Left cardiac atrium (tissue), 4 donors: ENCODE results near the gene MROH2A. TPM values are rescaled to one million over a fixed set of nuclear protein-coding genes. Genes with fewer than 3 reads are reported as not detected.

Experiments
- ATAC-seq, 2 donors: fragments of 200-7000 bp; cut with Tn5 transposase; one replicate each; pipeline ENCODE4 v1.9.1; 2020; ENCODE audit warnings: mild to moderate bottlenecking in 2 of 2, moderate library complexity in 2 of 2
- DNase-seq: peaks from one replicate; pipeline ENCODE4 v3.0.0-alpha.2; 2020
- intact Hi-C, 2 donors: fragments of 100-400 bp; cut with DNase I; formaldehyde crosslinking; loops; one replicate each; pipeline versions ENCODE4 v1.14.1 to v1.15.1; 2022 to 2023
- total RNA-seq, 2 donors: library from RNA; stranded (reverse); fragmentation: NEBNext Ultra II Directional; extraction: Animal tissue kit (Norgen Biotek cat#: 25700); gene quantifications; one replicate each; pipeline ENCODE4 v1.2.1, GENCODE V29; 2021
- donor health status: DM: no; HTN: yes; CAD: no.
- donor health status: DM: no; HTN: yes; CAD: no; lungs with severe emphysema.
- donor health status: DM: yes; HTN: yes; CAD: no.
- donor health status: Dilated cardiomyopathy.

MROH2A gene
- total RNA-seq, 2 donors from 2014 or later: not detected

DNA sequence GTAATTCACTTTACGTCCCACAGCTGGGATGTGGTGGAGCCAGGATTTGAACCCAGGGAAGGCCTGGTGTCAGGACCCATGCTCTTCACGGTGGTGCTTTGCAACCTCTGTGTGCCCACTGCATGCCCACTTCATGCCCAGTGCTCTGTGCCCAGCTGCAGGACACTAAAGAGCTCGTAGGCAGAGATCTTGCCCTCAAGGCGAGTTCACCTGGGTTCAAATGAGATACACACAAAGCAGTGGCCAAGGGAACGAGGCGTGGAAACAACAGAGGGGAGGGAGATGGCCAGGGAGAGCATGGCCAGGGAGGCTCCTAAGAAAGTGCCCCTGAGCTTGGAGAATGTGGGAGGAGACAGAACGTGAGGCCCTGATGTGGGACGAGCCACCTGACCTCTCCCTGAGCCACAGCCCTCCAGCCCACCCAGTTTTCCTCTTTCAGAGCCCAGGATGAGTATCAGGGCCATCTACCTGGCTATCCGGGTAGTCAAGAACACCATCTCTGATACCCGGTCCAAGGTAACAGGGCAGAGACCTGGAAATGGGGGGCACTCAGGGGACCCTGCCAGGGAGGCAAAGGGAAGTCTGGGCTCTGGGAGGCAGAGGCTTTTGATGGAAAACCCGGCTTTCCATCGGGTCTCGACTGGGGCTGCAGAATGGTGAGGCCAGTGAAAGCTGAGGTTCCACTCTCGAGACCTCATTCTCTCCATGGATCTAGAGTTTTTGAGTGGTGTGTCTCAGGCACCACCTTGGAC, 20.4 kb downstream of the MROH2A start:
- intact Hi-C loops: no loop called here
- DNase-seq: no peak
- no peak for ATAC-seq

DNA sequence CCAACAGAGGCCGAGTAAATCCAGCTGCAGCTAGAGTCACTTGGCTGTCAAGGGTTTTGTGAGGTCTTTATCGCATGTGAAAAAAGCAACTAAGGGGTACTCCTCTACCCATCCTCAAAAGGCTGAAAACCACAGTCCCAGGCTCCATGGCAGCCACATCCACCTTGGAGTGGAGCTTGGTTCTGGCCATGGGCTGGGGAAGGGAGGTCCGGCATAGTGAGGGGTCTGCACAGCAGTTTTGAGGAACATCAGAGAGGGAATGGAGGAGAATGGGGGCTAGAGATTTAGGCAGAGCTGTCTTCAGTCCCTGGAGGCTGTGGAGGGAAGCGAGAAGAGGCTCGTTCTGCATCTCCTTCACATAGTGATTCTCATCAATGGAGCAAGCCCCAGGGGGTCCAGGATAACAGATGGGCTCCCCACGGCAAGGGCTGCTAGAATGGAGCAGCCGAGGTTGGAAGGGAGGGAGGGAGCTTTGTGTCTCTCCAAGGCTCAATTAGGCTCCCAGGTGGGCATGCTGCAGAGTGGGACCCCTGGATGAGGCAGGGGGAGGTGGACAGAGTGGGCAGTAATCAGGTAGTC, 21.0 kb downstream of the MROH2A start:
- intact Hi-C loops: no loop called here
- ATAC-seq (no peak), DNase-seq (no peak)

DNA sequence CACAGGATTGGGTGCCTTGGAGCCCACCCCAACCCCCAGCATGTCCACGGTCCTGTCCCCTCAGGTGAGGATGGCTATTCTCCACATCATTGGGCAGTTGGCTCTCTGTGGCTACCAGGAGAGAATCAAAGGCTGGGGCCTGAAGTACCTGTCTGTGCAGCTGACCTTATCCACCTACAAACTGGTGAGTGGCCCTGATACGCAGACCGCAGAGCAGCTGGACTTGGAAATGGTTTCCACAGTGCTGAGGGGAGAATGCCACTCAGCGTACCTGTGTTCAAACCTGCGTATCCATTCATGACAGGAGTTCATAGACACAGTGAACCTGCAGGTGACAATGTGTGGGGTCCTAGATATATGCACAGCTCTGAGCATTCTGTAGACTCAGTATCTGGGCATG, 21.6 kb downstream of the MROH2A start:
- intact Hi-C loops: no loop called here
- no peak for DNase-seq

DNA sequence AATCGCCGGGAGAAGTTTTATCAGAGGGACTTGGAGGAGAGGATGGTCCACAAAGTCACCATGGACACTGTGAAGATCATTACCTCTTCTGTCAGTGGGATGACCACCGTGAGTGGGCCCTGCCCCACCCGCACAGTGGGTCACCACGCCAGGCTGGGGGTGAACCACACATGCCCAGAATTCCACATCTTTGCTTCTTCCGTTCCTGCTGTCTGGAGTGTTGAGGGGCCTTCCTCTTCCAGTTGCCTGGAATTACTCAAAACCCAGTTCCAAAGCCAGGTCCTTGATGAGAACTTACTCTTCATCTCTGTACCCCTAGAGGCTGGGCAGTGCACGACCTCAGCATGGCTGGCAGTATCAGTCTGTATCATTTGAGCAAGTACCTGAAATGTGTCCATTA, 22.1 kb downstream of the MROH2A start:
- no peak for ATAC-seq
- no peak for DNase-seq
- intact Hi-C loops: no loop called here

More for the DNA sequence above, 21.6 kb downstream of the MROH2A start:
- no peak for ATAC-seq

DNA sequence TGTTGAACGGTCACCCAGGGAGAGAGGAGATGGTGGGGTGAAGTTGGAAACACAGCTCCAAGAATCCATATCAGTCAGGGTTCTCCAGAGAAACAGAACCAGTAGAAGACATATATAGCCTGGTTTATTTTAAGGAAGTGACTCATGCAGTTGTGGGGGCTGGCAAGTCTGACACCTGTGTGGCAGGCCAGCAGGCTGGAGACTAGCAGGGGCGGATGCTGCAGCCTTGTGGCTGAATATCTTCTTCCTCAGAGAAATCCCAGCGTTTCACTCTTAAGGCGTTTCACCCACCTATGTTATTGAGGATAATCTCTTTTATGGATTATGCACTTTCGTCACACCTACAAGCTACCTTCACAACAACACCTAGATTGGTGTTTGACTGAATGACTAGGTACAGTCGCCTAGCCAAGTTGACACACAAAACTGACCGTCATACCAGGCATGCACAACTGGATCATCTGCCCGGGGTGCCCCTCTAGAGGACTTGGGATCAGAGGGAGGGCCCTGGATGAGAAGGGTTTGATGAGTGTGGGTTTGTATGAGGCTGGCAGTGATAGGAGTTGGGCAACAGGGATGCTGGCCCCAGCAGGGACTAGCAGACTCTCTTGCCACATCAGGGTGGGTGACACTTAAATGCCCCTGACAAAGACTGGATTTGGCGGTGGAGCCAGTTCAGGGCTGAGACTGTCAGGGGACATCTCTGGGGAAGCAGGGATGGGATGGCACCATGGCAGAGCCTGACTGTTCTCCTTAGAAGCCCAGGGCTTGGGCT, 23.4 kb downstream of the MROH2A start:
- DNase-seq (no peak), ATAC-seq (no peak)
- intact Hi-C loops: no loop called here

DNA sequence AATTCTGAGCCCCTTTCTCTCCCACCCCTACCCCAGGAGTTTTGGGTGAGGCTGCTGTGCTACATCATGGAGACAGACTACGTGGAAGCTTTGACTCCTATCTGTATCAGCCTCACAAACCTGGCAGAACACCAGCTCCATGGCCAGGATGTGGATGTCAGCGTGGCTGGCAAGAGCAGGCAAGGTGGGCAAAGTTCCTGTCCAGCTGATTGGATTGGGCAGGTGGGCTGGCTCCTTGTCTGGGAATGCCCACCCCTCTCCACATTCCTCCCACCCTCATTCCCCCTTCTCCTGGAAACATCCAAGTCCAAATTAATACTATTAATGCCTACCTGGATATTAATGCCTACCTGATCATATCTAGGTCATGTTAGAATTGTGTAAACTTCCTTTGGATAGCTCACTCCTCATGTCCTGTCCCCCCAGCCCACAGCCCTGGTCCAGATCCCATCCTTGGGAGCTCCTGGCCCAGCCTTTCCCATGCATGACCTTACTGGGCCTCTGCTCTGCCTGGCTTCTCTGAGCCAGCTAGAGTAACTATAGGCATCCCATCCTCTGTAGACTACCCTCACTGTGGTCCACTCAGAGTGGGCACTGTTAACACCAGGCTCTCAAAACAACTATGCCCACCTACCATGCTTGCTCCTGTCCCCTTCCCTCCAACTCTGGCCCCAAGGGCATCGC, 24.1 kb downstream of the MROH2A start:
- DNase-seq (no peak), ATAC-seq (no peak)

DNA sequence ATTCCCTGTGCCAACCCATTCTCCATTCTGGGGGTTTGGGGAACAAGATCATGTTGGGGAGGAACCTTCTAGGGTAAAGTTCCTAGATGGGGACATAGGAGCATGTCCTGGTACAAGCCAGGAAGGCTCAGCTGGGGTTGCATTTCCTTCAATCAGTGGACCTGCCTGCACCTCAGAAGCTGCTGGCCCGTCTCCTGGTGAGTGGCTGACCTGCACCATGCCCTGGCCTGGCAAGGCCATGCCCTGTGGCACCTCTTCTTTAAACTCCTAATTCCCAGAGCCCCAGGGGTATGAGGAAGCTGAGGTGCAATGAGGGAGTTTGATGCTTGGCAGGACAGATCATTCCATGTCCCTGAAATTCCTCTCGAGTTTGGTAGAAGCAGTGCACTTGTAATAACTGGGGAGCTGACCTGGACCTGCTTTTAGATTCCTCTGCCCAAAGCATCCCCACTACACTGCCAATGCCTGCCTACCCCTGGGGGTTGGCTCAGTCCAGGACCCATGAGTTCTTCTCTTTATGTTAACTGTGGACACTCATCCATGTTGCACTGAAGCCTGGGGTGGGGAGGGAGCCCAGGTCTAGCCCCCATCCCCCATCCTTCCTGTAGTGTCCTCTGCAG, 25.3 kb downstream of the MROH2A start:
- intact Hi-C loops: no loop called here
- DNase-seq: no peak
- ATAC-seq: no peak

More for the DNA sequence above, 24.1 kb downstream of the MROH2A start:
- intact Hi-C loops: no loop called here

DNA sequence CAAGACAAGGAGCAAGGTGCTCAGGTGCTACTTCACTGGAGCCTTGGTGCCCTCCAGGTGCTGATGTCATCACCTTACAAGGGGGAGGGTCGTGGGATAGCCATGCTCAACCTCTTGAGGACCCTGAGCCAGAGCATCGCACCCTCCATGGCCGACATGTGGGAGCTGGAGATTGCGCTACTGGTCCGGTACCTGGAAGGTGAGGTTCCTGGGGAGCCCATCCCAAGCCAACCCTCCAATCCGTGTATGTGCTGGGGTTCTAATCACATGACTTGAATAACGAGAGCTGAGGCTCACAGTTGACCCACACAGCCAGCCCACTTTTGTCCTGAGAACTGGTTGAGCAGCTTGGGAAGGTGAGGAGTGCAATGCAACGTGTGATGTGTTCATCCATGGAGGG, 25.9 kb downstream of the MROH2A start:
- no peak for DNase-seq
- intact Hi-C loops: no loop called here
- no peak for ATAC-seq

DNA sequence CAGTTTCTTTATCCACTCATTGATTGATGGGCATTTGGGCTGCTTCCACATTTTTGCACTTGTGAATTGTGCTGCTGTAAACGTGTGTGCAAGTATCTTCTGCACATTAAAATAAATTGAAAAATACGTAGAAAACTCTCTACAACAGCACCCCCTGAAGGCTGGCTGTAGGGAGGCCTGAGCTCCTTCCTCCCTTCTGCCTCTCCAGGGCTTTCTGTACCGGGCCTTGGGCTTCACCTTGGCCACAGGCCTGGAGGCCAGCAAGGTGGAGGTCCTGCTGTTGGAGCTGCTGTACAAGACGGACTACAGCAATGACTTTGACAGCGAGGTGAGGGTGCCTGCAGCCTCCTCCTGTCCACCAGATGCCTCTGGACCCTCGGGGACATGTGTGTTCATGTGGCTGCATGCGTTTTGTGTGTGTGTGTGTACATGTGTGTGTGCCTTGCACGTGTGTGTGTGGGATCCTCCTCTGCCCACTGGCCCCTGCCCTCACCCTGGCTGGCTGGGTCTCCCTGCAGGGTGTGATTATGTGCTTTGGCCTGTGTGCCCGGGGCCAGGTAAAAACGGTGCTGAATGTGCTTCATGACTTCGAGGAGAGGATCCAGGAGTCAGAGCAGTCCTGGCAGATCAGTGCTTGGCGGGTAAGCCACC, 29.2 kb downstream of the MROH2A start:
- no peak for ATAC-seq
- intact Hi-C loops: no loop called here
- no peak for DNase-seq

DNA sequence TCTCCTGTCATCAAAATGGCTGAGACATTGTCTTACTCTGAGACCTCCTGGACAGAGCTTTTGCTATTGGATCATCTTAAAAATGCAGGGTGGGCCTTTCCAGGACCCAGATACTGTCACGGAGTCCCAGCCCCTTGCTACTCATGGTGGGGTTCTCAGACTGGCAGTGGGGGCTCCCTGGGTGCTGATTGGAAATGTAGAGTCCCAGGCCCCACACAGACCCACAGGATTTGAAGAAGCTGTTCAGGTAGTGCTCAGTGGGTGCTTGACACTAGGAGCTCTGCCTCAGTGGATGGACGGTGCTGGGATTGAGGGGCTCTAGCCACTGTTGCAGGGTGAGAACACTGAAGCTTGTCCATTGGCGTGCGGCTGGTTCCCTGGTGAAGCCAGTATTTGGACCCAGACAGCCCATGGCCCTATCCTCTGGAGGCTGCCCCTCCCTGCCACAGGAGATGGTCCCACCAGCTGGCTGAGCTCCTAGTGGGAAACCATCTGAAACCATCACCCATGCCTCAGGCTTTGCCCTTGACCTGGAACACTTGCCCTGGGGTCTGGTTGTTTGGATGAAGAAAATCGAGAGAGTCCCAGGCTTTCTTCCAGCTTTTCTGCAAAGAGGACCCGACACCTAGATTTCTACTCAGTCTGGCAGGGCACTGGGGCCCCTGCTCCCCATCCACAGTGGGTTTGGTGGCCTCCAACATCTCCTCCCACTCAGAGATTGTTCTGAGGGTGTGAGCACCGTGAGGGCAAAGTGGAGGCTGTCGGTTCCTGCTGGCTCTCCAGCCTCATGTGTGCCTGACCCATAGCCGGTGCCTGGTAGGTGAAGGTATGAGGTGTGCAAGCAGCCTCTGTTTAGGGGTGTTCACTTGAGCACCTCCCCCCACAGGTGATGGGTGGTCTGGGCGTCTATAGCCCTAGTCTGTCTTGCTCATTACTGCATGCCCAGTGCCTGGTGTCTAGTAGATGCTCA, 30.1 kb downstream of the MROH2A start:
- DNase-seq (no peak), ATAC-seq (no peak)
- intact Hi-C loops: no loop called here

DNA sequence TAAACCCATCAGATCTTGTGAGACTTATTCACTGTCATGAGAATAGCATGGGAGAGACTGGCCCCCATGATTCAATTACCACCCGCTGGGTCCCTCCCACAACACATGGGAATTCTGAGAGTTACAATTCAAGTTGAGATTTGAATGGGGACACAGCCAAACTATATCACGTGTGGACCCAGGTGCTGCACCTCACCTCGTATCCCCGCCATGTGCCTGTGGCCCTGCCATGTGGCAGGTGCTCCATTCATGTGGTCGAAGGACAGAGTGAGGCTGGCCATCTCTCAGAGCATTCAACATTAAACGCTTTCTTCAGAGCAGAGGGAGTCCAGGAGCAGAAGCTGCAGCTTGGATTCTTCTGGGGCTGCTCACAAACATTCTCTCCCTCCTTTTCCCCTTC, 32.3 kb downstream of the MROH2A start:
- intact Hi-C loops: no loop called here
- ATAC-seq: no peak
- no peak for DNase-seq

DNA sequence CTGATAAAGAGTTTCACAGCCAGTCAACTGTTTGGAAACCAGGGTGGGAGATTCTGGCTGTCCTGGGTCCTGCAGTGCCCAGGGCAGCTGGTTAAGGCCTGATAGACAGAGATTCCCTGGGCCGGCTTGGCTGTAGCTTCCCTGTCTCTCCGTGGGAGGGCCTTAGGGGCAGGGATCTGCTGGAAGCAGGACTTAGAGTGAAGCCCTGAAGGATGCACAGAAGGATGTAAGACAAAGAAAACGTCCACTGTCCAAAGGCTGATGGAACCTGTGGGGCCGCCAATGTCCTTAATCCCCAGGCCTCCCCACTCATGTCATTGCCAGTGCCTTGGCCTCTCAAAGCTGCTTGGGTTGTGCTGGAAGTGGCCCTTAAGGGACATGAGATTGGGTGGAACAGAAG, 33.0 kb downstream of the MROH2A start:
- intact Hi-C loops: no loop called here
- no peak for ATAC-seq
- DNase-seq: no peak

DNA sequence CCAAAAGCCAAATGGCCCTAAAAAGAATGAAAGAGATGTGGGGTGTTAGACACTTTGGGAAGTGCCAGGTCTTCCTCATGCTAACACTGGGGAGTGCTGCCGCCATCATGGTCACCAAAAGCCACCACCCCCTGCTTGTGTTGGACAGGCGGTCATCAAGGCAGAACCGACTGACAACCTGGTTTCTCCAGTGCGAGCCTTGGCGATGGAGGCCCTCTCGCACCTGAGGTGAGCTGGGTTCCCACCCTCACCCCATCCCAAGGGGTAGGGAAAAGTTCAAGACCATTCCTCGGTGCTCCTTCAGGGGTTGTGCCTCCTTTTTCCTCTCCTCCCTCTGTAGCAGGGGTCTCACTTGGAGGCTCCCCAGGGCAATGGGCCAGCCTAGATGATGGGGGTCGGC, 33.6 kb downstream of the MROH2A start:
- intact Hi-C loops: no loop called here
- DNase-seq: no peak

DNA sequence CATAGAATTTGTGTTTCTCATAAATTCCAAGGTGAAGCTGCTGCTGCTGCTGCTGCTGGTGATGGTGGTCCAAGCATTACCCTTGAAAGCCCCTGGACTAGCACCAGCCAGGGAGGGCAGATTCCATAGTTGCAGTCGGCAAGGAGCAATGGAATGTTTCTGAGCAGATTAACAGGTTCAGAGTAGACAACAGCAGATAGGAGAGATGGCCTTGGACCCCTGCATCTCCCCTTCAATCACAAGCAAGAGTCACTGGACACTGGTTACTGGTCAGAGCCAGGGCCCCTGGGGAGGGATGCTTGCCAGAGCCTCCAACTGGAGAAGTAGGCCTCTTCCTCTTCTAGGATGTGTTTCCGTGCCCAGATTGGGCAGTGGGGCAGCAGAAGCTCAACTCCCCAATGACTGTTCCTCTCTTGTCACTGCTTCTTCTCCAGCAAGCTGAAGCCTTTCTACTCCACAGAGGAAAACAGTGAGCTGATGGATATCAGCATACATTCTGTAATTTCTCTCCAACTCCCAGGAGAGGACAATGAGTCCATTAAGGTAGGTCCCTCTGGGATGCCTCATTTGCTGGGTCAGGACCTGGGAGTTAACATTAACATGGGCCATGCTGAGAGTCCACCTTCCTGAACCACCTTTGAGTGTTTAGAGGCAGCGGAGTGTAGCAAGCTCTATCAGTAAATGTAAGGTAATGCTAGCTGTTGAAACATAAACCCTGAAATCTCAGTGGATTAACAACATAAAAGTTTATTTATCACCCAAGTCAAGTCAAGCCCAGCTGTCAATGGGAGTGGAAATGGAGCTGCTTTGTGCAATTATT, 35.3 kb downstream of the MROH2A start:
- intact Hi-C loops: no loop called here
- DNase-seq: no peak
- no peak for ATAC-seq

More for the DNA sequence above, 33.6 kb downstream of the MROH2A start:
- ATAC-seq: no peak

DNA sequence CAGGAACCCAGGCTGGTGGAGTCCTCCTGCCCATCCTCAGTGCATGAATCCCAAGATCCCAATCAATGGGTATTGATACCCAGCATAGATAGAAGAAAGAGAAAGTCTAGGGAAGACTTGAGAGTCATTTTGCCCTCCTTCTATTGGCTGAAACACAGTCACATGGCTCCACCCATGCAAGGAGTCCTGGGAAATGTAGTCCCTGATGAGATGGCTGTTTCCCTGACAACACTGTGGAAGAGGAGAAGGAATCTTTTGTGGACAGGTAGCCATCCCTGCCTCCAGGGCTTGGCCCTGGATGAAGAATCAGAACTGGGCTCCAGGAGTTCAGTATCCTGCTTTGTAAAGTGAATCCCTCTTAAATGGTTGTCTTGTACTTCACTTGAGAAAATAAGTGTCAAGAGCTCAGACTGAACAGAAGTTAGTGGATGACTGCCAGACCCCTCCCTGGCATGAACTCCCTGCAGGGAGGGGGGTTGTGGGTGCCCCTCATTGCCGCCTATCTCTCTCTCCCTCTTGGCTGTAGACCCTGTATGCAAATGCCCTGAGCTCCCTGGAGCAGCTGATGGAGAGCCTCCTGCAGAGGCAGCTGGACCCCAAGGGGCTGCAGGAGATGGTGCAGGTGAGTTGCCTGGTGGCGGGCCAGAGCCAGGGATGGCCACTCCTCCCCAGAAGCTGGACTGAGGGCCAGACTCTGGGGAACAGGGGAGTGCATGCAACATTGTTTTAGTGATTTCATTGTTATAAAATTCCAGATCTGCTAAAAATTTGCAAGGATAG, 36.1 kb downstream of the MROH2A start:
- DNase-seq: no peak
- no peak for ATAC-seq
- intact Hi-C loops: no loop called here

DNA sequence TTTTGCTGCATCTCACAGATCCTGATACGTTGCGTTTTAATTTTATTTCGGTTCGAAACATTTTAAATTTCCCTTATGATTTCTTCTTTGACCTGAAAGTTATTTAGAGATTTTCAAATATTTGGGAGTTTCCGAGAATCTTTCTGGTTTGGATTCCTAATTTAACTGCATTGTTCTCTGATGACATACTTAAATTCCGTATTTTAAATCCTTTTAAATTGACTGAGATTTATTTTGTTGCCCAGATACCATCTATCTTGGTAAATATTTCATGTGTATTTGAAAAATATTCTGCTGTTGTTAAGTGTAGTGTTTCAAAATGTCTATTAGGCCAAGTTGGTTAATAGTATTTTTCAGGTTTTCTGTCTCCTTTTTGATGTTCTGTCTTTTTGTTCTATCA, 37.7 kb downstream of the MROH2A start:
- DNase-seq (no peak), ATAC-seq (no peak)
- intact Hi-C loops: no loop called here
